GM18870 (cell line): ENCODE results near the gene ZRANB3.
"Not testable (repeated sequence)": the region's sequence is repeated elsewhere in the genome, so short reads cannot be mapped to it uniquely, and the experiment has no call there.

Experiments
- ATAC-seq: cut with Tn5 transposase; IDR thresholded peaks from one replicate; pipeline ENCODE4 v1.9.1; 2021; ENCODE audit warnings: moderate library complexity; ENCODE audit not compliant: unreplicated experiment

The ZRANB3 gene

DNA sequence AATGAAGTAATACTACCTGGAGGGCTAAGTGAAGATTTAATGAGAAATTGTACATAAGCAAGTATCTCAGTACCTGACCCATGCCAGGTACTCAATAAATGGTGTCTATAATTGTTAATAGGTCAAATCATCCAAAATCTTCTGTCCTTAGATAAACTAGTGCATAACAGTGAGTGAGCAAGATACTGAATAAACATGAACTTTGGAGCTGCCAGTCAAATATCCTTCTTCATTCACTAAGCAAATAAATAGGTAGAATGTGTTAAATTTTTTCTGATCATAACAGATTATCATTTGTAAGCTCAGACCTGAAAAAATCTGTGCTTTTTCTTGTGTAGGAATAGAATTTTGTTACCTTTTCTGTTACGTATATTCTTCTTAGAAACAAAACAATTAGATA is 439.3 kb downstream of the ZRANB3 start:
- no peak for ATAC-seq

DNA sequence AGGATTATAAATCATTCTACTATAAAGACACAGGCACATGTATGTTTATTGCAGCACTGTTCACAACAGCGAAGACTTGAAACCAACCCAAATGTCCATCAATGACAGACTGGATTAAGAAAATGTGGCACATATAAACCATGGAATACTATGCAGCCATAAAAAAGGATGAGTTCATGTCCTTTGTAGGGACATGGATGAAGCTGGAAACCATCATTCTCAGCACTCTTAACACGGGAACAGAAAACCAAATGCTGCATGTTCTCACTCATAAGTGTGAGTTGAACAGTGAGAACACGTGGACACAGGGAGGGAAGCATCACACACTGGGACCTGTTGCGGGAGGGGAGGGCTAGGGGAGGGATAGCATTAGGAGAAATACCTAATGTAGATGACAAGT is 441.4 kb downstream of the ZRANB3 start:
- ATAC-seq, result not testable (repeated sequence)
